HL-60 (cell line): Measurements from ENCODE around the gene FGFBP1.

ENCODE experiments used
- DNase-seq, 2 experiments: peaks; one replicate each; pipeline ENCODE4 v3.0.0-alpha.2; 2010 to 2020; ENCODE audit warnings: low read depth in 1 of 2, low spot score in 1 of 2
- H3K27ac ChIP-seq: fragments of 250-450 bp; sonication (Bioruptor Pico); replicated peaks from 2 replicates; pipeline ENCODE4 v1.5.1; 2020; ENCODE audit warnings: mild to moderate bottlenecking, moderate library complexity
- H3K27me3 ChIP-seq: fragments of 250-450 bp; sonication (Bioruptor Pico); 2 replicates; pipeline ENCODE4 v1.5.1; 2021; ENCODE audit warnings: mild to moderate bottlenecking, moderate library complexity; ENCODE audit not compliant: insufficient read depth, poor library complexity, severe bottlenecking
- H3K4me3 ChIP-seq: replicated peaks from 2 replicates; pipeline ENCODE4 v1.5.1; 2011; ENCODE audit warnings: mild to moderate bottlenecking, control low read depth, low read length; ENCODE audit not compliant: insufficient read depth
- CTCF ChIP-seq: IDR thresholded peaks from one replicate; pipeline ENCODE4 v1.5.1; 2011; ENCODE audit warnings: low read length, control low read depth, inconsistent platforms; ENCODE audit not compliant: insufficient read depth
- GABPA ChIP-seq: IDR thresholded peaks from 2 replicates; pipeline ENCODE4 v1.6.1; 2012; ENCODE audit warnings: low read depth
- POLR2AphosphoS5 ChIP-seq: IDR thresholded peaks from 2 replicates; pipeline ENCODE4 v1.6.1; 2012; ENCODE audit warnings: low read depth
- REST ChIP-seq: IDR thresholded peaks from 2 replicates; pipeline ENCODE4 v1.6.1; 2012; ENCODE audit warnings: low read depth; ENCODE audit not compliant: insufficient replicate concordance
- SPI1 ChIP-seq: IDR thresholded peaks from 2 replicates; pipeline ENCODE4 v1.6.1; 2012; ENCODE audit warnings: low read depth, mild to moderate bottlenecking, borderline replicate concordance

Gene FGFBP1

GRCh38 chr4:15926486-15926885 is 12.1 kb downstream of the FGFBP1 start:
- Histone ChIP-seq H3K4me3 (no peak overlapping the region), H3K27ac (no peak overlapping the region), H3K27me3 (no peaks in the 10 kb centered on the region)
- no peak for TF ChIP-seq CTCF
- no peak for TF ChIP-seq POLR2AphosphoS5
- TF ChIP-seq REST, result no peak
- TF ChIP-seq SPI1, result no peak
- TF ChIP-seq GABPA, result no peak
- DNase-seq, result no peak

- H3K27me3 ChIP-seq, result no peaks in the 10 kb centered on the region
- no peak overlapping the region for H3K27ac ChIP-seq
- no peak for DNase-seq
- no peak overlapping the region for H3K4me3 ChIP-seq
- TF ChIP-seq SPI1 (no peak), CTCF (no peak), GABPA (no peak), REST (no peak), POLR2AphosphoS5 (no peak)
These were observed 12.7 kb downstream of the FGFBP1 start for GRCh38 chr4:15925830-15926229.

- Histone ChIP-seq H3K27me3 (no peaks in the 10 kb centered on the region), H3K4me3 (no peak overlapping the region), H3K27ac (no peak overlapping the region)
- DNase-seq, result no peak
- no peak for TF ChIP-seq POLR2AphosphoS5
- TF ChIP-seq CTCF, result no peak
- TF ChIP-seq SPI1, result no peak
- no peak for TF ChIP-seq GABPA
- TF ChIP-seq REST, result no peak
These were observed 17.0 kb downstream of the FGFBP1 start for GRCh38 chr4:15921592-15921932.
